ENCODE data around the gene NFKBIA.
"Not testable (repeated sequence)": the region's sequence is repeated elsewhere in the genome, so short reads cannot be mapped to it uniquely, and the experiment has no call there.

NFKBIA gene

DNA sequence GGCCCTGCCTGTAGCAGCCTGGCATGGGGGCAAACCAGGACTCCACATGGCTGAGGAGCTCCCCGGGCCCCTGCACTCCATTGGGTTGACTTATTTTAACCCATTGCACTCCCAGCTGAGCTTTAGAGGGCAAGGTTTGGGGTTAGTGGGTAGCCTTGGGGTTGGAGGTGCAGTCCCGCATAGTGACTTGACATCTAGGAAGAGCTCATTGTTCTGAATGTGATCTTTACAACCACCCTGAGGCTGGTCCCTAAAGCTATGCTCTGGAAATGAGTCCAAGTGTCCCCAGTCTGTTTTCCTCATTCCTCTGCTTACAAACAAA lies 36.4 kb downstream of the NFKBIA start:
- no peak for DNase-seq

- no peak for DNase-seq
These were observed 37.5 kb downstream of the NFKBIA start for GRCh38 chr14:35367056-35367372.

GRCh38 chr14:35366521-35366976 lies 38.0 kb downstream of the NFKBIA start:
- no peak for DNase-seq

- DNase-seq = no peak
These were observed 38.5 kb downstream of the NFKBIA start for GRCh38 chr14:35366056-35366451.

GRCh38 chr14:35365130-35366055 lies 39.2 kb downstream of the NFKBIA start:
- no peak for DNase-seq

DNA sequence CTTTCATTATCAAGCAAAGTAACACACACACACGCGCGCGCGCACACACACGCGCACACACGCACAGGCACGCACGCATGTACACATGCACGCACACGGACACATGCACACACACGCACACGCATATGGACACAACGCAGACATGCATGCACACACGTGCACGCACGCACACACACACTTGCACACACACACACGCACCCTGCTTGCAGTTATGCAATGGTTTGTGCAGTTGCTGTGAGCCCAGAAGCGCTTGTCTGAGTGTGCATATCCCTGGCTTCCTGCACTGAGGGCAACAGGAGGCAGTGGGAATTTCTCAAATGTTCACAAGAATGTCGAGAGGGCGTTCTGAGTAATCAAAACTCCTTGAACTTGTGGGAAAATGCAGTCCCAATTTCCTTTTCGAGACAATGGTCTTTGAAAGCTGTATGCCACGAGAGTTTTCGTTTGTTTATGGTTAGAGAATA lies 41.6 kb downstream of the NFKBIA start:
- no peak for DNase-seq

DNA sequence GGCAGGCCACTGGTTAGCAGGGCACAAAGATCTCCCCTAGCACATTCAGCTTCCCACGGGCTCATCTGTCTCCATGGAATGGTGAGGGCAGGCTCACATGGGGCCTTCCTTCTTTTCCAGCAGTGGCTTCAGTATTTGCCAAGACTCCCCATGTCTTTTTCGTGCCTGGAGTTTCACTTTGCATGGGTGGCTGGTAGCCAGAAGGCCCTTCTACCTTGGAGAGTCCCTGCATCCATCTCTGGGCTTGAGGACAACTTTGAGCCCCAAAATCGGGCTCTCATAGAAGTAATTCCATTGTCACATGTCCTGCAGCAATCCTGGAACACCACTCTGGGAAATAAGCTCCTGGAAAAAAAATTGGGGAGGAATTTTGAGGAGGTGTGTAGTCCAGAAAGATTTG lies 42.1 kb downstream of the NFKBIA start:
- no peak for DNase-seq

DNA sequence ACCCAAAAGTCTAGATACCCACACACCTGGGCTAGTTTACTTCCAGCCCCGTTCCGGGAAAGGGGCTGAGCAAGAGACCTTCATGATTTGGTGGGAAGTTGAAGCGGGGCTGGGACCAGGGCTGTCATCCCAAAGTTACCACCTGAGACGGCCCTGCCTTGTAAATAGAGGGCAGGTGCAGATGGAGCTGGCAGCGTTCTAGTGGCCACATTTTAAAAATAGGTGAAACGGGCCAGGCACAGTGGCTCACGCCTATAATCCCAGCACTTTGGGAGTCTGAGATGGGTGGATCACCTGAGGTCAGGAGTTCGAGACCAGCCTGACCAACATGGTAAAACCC lies 43.4 kb downstream of the NFKBIA start:
- no peak for DNase-seq

DNA sequence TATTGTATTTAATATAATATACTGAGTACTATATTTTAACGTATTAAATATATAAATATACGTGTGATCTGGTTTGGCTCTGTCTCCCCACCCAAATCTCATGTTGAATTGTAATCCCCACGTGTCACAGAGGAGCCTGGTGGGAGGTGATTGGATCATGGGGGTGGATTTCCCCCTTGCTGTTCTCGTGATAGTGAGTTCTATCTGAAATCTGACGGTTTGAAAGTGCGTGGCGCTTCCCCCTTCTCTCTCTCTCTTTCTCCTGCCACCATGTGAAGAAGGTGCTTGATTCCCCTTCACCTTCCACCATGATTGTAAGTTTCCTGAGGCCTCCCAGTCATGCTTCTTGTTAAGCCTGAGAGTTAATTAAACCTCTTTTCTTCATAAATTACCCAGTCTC lies 44.9 kb downstream of the NFKBIA start:
- not testable (repeated sequence) for DNase-seq

DNA sequence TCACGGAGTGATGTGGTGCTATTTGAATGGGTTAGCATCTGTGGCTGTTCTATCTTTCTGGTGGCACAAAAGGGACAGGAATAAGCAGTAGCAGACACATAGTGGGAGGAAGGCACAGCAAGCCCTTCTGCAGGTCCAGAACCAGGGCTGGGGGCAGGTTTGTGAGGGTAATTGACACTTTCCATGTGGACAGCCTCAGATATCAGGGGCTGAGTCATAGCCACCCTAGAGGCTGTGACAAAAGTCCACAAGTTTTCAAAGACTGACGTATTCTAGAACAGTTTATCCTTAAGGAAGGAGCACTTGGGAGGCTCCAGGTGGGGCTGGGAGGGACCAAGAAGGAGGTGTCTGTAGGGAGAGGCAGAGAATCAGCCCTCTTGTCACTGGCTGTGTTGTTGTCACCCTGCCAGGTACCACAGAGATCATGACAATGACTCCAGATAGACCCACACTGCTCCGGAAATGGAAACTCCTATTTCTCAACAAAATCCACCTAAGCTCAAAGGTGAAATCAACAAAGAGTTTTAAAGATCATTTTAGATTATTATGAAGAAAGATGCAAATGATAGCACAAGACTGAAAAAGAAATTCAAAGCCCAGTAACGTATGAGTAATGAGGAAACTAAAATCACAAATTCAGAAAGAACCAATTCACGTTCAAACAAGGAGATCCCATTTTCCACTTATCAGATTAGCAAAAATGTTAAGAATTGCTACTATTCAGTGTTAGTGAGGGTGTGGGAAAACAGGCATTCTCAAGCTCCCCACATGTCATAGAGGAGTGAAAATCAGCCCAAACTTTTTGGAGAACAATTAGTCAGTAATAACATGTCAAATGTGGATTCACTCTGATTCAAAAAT lies 48.3 kb downstream of the NFKBIA start:
- no peak for DNase-seq

DNA sequence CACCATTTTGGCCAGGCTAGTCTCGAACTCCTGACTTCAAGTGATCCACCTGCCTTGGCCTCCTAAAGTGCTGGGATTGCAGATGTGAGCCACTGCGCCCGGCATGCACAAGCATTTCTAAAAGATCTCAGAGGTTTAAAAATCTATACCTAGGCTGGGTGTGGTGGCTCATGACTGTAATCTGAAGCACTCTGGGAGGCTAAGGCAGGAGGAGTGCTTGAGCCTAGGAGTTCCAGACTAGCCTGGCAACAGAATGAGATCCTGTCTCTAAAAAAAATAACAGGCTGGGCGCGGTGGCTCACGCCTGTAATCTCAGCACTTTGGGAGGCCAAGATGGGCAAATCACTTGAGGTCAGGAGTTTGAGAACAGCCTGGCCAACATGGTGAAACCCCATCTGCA lies 49.3 kb downstream of the NFKBIA start:
- DNase-seq = not testable (repeated sequence)

DNA sequence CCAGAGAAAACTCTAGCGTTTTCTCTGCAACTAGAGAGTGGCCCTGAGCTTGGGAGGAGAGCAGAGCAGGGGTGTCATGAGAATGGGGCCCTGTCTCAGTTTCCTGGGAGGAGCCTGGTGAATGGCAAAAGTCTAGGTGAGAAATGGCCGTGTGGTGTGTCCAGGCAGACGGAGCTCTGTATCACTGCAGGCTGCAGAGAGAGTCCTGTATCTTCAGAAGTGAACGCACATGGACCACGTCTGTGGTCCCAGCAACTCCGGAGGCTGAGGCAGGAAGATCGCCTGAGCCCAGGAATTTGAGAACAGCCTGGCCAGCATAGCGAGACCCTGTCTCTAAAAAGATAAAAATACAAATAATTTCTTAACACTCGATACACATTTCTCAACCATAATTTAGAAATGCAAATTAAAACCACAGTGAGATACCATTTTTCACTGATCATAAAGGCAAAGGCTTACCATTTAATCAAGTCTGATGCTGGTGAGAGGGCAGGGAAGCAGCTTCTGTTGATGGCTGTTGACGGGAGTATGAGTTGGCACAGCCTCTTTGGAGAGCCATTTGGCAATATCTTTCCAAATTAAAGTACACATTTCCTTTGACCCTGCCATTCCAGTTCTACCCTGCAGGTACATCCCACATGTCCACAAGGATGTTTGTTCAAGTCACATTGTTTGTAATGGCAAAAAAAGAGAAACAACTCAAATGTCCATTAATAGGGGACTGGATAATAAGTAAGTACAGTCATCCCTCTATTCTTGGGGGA lies 51.0 kb downstream of the NFKBIA start:
- no peak for DNase-seq

- DNase-seq = no peak
These were observed 52.0 kb downstream of the NFKBIA start for GRCh38 chr14:35352274-35353233.

- no peak for DNase-seq
These were observed 52.7 kb downstream of the NFKBIA start for GRCh38 chr14:35351897-35352273.
